HepG2 (cell line): ENCODE data around the gene LPCAT4. TPM values are rescaled to one million over a fixed set of nuclear protein-coding genes. Genes with fewer than 3 reads are reported as not detected.

Source experiments
- ATAD3A ChIP-seq: sonication (generic); formaldehyde crosslinking; IDR thresholded peaks from 2 replicates; pipeline ENCODE4 v1.4.0; 2020; ENCODE audit warnings: missing genetic modification reagents
- DMAP1 ChIP-seq: IDR thresholded peaks from 2 replicates; pipeline ENCODE4 v1.6.1; 2016
- DNMT3B ChIP-seq: conservative IDR thresholded peaks from 2 replicates; pipeline ENCODE4 v1.6.1; 2016; ENCODE audit warnings: missing biosample characterization, control low read depth
- EEA1 ChIP-seq: sonication (generic); formaldehyde crosslinking; IDR thresholded peaks from 2 replicates; pipeline ENCODE4 v1.5.1; 2020; ENCODE audit warnings: mild to moderate bottlenecking, missing genetic modification reagents, borderline replicate concordance
- GATAD2A ChIP-seq: IDR thresholded peaks from 2 replicates; pipeline ENCODE4 v1.6.1; 2016
- GPBP1L1 ChIP-seq: sonication (generic); formaldehyde crosslinking; IDR thresholded peaks from 2 replicates; pipeline ENCODE4 v1.5.0; 2020; ENCODE audit warnings: mild to moderate bottlenecking, missing genetic modification reagents
- HDAC2 ChIP-seq: sonication (generic); formaldehyde crosslinking; IDR thresholded peaks from 2 replicates; pipeline ENCODE4 v1.4.0; 2020; ENCODE audit warnings: missing genetic modification reagents
- JUND ChIP-seq: sonication (generic); formaldehyde crosslinking; IDR thresholded peaks from 2 replicates; pipeline ENCODE4 v1.8.0; 2022; ENCODE audit warnings: mild to moderate bottlenecking, missing genetic modification reagents
- MATR3 ChIP-seq: sonication (generic); formaldehyde crosslinking; IDR thresholded peaks from 2 replicates; pipeline ENCODE4 v1.4.0; 2020; ENCODE audit warnings: missing genetic modification reagents
- MIXL1 ChIP-seq: IDR thresholded peaks from 2 replicates; pipeline ENCODE4 v1.6.1; 2016
- RBAK ChIP-seq: sonication (generic); formaldehyde crosslinking; IDR thresholded peaks from 2 replicates; pipeline ENCODE4 v1.5.1; 2020; ENCODE audit warnings: mild to moderate bottlenecking, missing genetic modification reagents
- REXO4 ChIP-seq: sonication (generic); formaldehyde crosslinking; IDR thresholded peaks from 2 replicates; pipeline ENCODE4 v1.8.0; 2022; ENCODE audit warnings: missing genetic modification reagents, mild to moderate bottlenecking, borderline replicate concordance
- SATB2 ChIP-seq: sonication (generic); formaldehyde crosslinking; IDR thresholded peaks from 2 replicates; pipeline ENCODE4 v1.5.0; 2020; ENCODE audit warnings: missing genetic modification reagents
- SRSF1 ChIP-seq: fragments of 200-400 bp; formaldehyde crosslinking; optimal IDR thresholded peaks from 2 replicates; pipeline ENCODE3; 2017; ENCODE audit warnings: mild to moderate bottlenecking, low read depth, low read length, moderate library complexity
- STAG1 ChIP-seq: sonication (generic); formaldehyde crosslinking; IDR thresholded peaks from 2 replicates; pipeline ENCODE4 v1.4.0; 2020; ENCODE audit warnings: missing genetic modification reagents
- ZBTB44 ChIP-seq: sonication (generic); formaldehyde crosslinking; IDR thresholded peaks from 2 replicates; pipeline ENCODE4 v1.4.0; 2020; ENCODE audit warnings: missing genetic modification reagents
- ZIK1 ChIP-seq: sonication (generic); formaldehyde crosslinking; IDR thresholded peaks from 2 replicates; pipeline ENCODE4 v1.5.0; 2020; ENCODE audit warnings: mild to moderate bottlenecking, low read depth, missing genetic modification reagents, borderline replicate concordance
- ZNF234 ChIP-seq: sonication (generic); formaldehyde crosslinking; conservative IDR thresholded peaks from 2 replicates; pipeline ENCODE4 v1.5.1; 2020; ENCODE audit warnings: mild to moderate bottlenecking, missing genetic modification reagents
- ZNF24 ChIP-seq: fragments of 450-650 bp; IDR thresholded peaks from 2 replicates; pipeline ENCODE4 v1.6.1; 2017; ENCODE audit warnings: antibody characterized with exemption, mild to moderate bottlenecking
- ZNF251 ChIP-seq: sonication (generic); formaldehyde crosslinking; IDR thresholded peaks from 2 replicates; pipeline ENCODE4 v1.9.0; 2021; ENCODE audit warnings: mild to moderate bottlenecking, missing genetic modification reagents
- ZNF281 ChIP-seq: sonication (generic); formaldehyde crosslinking; IDR thresholded peaks from 2 replicates; pipeline ENCODE4 v1.4.0; 2020; ENCODE audit warnings: missing genetic modification reagents, borderline replicate concordance
- ZNF337 ChIP-seq: sonication (generic); formaldehyde crosslinking; IDR thresholded peaks from 2 replicates; pipeline ENCODE4 v1.5.1; 2020; ENCODE audit warnings: missing genetic modification reagents, low read depth, mild to moderate bottlenecking, borderline replicate concordance
- ZNF33B ChIP-seq: sonication (generic); formaldehyde crosslinking; IDR thresholded peaks from 2 replicates; pipeline ENCODE4 v1.5.1; 2020; ENCODE audit warnings: mild to moderate bottlenecking, missing genetic modification reagents
- ZNF446 ChIP-seq: sonication (generic); formaldehyde crosslinking; IDR thresholded peaks from 2 replicates; pipeline ENCODE4 v1.5.0; 2020; ENCODE audit warnings: mild to moderate bottlenecking, missing genetic modification reagents
- ZNF572 ChIP-seq: sonication (generic); formaldehyde crosslinking; IDR thresholded peaks from 2 replicates; pipeline ENCODE4 v1.5.1; 2020; ENCODE audit warnings: mild to moderate bottlenecking, missing genetic modification reagents
- ZNF674 ChIP-seq: sonication (generic); formaldehyde crosslinking; IDR thresholded peaks from 2 replicates; pipeline ENCODE4 v1.5.0; 2020; ENCODE audit warnings: low read depth, mild to moderate bottlenecking, missing genetic modification reagents
- ZNF768 ChIP-seq: sonication (generic); formaldehyde crosslinking; IDR thresholded peaks from 2 replicates; pipeline ENCODE4 v1.4.0; 2020; ENCODE audit warnings: missing genetic modification reagents
- polyA plus RNA-seq, 8 experiments: library from polyadenylated mRNA; depleted of rRNA in 3 of 8; stranded (reverse) in 7 of 8; unstranded in 1 of 8; fragments of >200 nt; fragmentation: Illumina TruSeq in 4 of 8; extraction: Trizol in 4 of 8; gene quantifications; 2 replicates each; pipeline versions ENCODE4 v1.2.1 to v1.2.3, GENCODE V29; 2011 to 2016; ENCODE audit warnings: low read depth in 4 of 8, missing spikeins in 1 of 8, mixed read lengths in 1 of 8; ENCODE audit not compliant: insufficient read depth in 1 of 8
- total RNA-seq, 5 experiments: library from RNA; depleted of rRNA; stranded (reverse); fragments of >200 nt; fragmentation: Illumina TruSeq; extraction: Trizol; gene quantifications; 2 replicates each; pipeline ENCODE4 v1.2.3, GENCODE V29; 2016; ENCODE audit warnings: low read depth in 1 of 5

Gene LPCAT4
- total and polyA plus RNA-seq, 2 of the 13 experiments (the other 11 are each of a cell fraction or from before 2014, with no cell fraction given) = 8.1 to 57.1 TPM

- no peak for TF ChIP-seq GPBP1L1 (CRISPR knock-in tag)
- peak; percentile 81 for TF ChIP-seq ZNF768 (CRISPR knock-in tag)
- TF ChIP-seq ZNF572 (CRISPR knock-in tag) = no peak
- no peak for TF ChIP-seq RBAK (CRISPR knock-in tag)
- peak; percentile 48 for TF ChIP-seq SRSF1
- no peak for TF ChIP-seq ZNF674 (CRISPR knock-in tag)
- no peak for TF ChIP-seq ZNF251 (CRISPR knock-in tag)
- TF ChIP-seq ZNF281 (CRISPR knock-in tag) = no peak
- TF ChIP-seq DMAP1 (CRISPR knock-in tag) = peak; percentile 87
- TF ChIP-seq ZIK1 = no peak
- TF ChIP-seq ZBTB44 (CRISPR knock-in tag) = no peak
- peak; percentile 65; the same call in 1 of the 2 replicates for TF ChIP-seq EEA1 (CRISPR knock-in tag)
- no peak for TF ChIP-seq DNMT3B (CRISPR knock-in tag)
- TF ChIP-seq REXO4 = no peak
- TF ChIP-seq ZNF446 (CRISPR knock-in tag) = no peak
- TF ChIP-seq STAG1 = peak; percentile 74
- no peak for TF ChIP-seq SATB2
- 0 out of 2 replicates have a peak, but pooled peaks have one; percentile 42 for TF ChIP-seq ZNF33B (CRISPR knock-in tag)
- TF ChIP-seq ZNF24 = no peak
- TF ChIP-seq JUND (CRISPR knock-in tag) = no peak
- peak; percentile 68; the same call in 1 of the 2 replicates for TF ChIP-seq MIXL1
- TF ChIP-seq HDAC2 (CRISPR knock-in tag) = 0 out of 2 replicates have a peak, but pooled peaks have one; percentile 17
- TF ChIP-seq MATR3 (CRISPR knock-in tag) = no peak
- no peak for TF ChIP-seq ZNF337 (CRISPR knock-in tag)
- peak; percentile 39; the same call in 1 of the 2 replicates for TF ChIP-seq ATAD3A (CRISPR knock-in tag)
- no peak for TF ChIP-seq ZNF234
- peak; percentile 80 for TF ChIP-seq GATAD2A (CRISPR knock-in tag)
Measured at GRCh38 chr15:34367101-34368081, at the start of gene LPCAT4 (continued).
